ENCODE data around the gene FOXO6. TPM values are rescaled to one million over a fixed set of nuclear protein-coding genes. Genes with fewer than 3 reads are reported as not detected.

The FOXO6 gene
- total and polyA plus RNA-seq, 3 experiments from 2014 or later, result 0.11 TPM; not detected in 2

DNA sequence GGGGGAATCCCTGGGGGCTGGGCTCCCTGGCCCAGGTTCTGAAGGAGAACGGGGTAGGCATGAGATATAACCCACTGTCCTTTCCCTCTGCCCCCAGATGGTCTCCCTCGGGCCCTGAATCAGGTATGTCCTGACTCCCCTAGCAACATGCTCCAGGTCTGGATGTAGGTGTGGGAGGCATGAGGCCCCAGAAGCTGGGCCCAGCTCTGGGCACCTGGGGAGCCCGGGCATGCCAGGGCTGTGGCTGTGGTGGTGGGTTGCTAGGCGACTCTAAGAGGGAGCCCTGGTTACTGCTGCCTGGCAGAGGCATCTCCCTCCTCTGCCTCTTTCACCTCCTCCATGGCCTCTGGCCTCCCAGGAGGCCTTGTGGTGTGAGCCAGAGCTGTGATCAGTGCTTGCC, 16.2 kb downstream of the FOXO6 start:
- H3K27me3 ChIP-seq (ENCODE audit: insufficient read depth, low read length, poor library complexity, severe bottlenecking), result peaks cover 30% of the 10 kb centered on the region
- H3K36me3 Mint-ChIP-seq, result no peaks in the 10 kb centered on the region
- CTCF ChIA-PET, result no interaction called here

GRCh38 chr1:41378222-41378621, 17.0 kb downstream of the FOXO6 start:
- Histone ChIP-seq H3K36me3 (ENCODE audit: insufficient read depth, low read length) (no peaks in the 10 kb centered on the region), H3K4me3 (ENCODE audit: low read length) (no peak overlapping the region), H3K27me3 (ENCODE audit: insufficient read depth, low read length, poor library complexity, severe bottlenecking) (peaks cover 26% of the 10 kb centered on the region), H3K27ac (ENCODE audit: low read depth, low read length) (no peak overlapping the region), H3K9me3 (ENCODE audit: low read length) (no peaks in the 10 kb centered on the region), H3K4me1 (ENCODE audit: insufficient read depth, low read length) (no peaks in the 10 kb centered on the region)
- Mint-ChIP-seq H3K9me3 (no peaks in the 10 kb centered on the region), H3K36me3 (no peaks in the 10 kb centered on the region), H3K4me1 (peaks cover 5 to 19% (median 9%) of the 10 kb centered on the region in 3 donors), H3K27ac (peak overlapping the region in 1 of 8 donors; percentile 51), H3K4me3 (no peak overlapping the region), H3K27me3 (peaks cover 17 to 72% of the 10 kb centered on the region in 2 donors)
- ChIA-PET POLR2A (no interaction called here), CTCF (no interaction called here)
- no peak for DNase-seq

More for the DNA sequence above, 16.2 kb downstream of the FOXO6 start:
- POLR2A ChIA-PET, result no interaction called here
- H3K9me3 Mint-ChIP-seq, result no peaks in the 10 kb centered on the region
- H3K27ac Mint-ChIP-seq, result no peak overlapping the region
- Histone ChIP-seq H3K9me3 (ENCODE audit: low read length) (no peaks in the 10 kb centered on the region), H3K27ac (ENCODE audit: low read depth, low read length) (no peak overlapping the region), H3K4me3 (ENCODE audit: low read length) (no peak overlapping the region), H3K36me3 (ENCODE audit: insufficient read depth, low read length) (no peaks in the 10 kb centered on the region), H3K4me1 (ENCODE audit: insufficient read depth, low read length) (no peaks in the 10 kb centered on the region)
- H3K4me3 Mint-ChIP-seq, result peak overlapping the region in 1 of 7 donors; percentile 32
- peaks cover 0 to 15% (median 7%) of the 10 kb centered on the region in 3 donors for H3K4me1 Mint-ChIP-seq
- no peak for DNase-seq
- H3K27me3 Mint-ChIP-seq, result peaks cover 22 to 75% of the 10 kb centered on the region in 2 donors

DNA sequence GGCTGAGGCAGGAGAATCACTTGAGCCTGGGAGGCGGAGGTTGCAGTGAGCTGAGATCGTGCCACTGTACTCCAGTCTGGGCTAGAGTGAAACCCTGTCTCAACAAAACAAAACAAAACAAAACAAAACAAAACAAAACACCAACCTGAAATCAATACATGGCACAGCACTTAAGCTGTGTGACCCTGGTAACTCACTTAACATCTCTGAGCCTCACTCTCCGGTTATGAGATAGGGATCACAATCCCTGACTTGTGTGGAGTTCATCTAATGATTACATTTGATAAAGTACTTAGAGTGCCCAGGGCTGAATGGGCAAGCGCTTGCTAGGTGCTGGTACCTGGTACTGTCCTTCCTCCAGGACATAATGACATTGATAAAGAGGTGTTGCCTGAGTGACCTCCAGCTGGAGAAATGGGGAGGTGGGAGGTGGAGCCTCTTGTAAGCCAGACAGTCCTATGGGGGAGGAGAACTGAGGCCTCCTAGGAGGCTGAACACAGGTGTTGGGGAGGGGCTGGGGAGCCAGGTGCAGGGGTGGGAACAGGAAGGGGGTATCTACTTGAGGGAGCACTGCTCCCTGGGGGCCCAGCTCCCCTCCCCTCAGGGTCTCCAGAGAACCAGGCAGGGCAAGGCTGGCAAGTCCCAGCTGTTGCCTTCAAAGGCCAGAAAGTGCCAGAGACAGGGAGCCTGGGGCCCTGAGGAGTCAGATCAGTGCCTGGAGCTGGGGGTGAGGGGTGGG, 17.9 kb downstream of the FOXO6 start:
- POLR2A ChIA-PET, result no interaction called here
- CTCF ChIA-PET, result interaction anchor here (1.3 kb wide), 1 partner anchor 18 kb away, joined by 3 read pairs; the partner anchor contains the start of gene FOXO6
- no peaks in the 10 kb centered on the region for H3K36me3 ChIP-seq (ENCODE audit: insufficient read depth, low read length)
- peaks cover 34% of the 10 kb centered on the region for H3K27me3 ChIP-seq (ENCODE audit: insufficient read depth, low read length, poor library complexity, severe bottlenecking)
- no peak for DNase-seq
- Mint-ChIP-seq H3K4me1 (peaks cover 10 to 25% (median 13%) of the 10 kb centered on the region in 3 donors), H3K4me3 (peak overlapping the region in 3 of 7 donors; percentile 5 to 65 (median 15)), H3K27ac (peak overlapping the region in 1 of 8 donors; percentile 6), H3K36me3 (no peaks in the 10 kb centered on the region), H3K27me3 (peaks cover 25 to 72% of the 10 kb centered on the region in 2 donors), H3K9me3 (no peaks in the 10 kb centered on the region)
- no peaks in the 10 kb centered on the region for H3K4me1 ChIP-seq (ENCODE audit: insufficient read depth, low read length)
- no peaks in the 10 kb centered on the region for H3K9me3 ChIP-seq (ENCODE audit: low read length)
- no peak overlapping the region for H3K27ac ChIP-seq (ENCODE audit: low read depth, low read length)
- no peak overlapping the region for H3K4me3 ChIP-seq (ENCODE audit: low read length)

GRCh38 chr1:41379738-41380130, 18.5 kb downstream of the FOXO6 start:
- ChIA-PET CTCF (interaction anchor here (1.3 kb wide), 1 partner anchor 19 kb away, joined by 3 read pairs; the partner anchor contains the start of gene FOXO6), POLR2A (no interaction called here)
- Histone ChIP-seq H3K4me3 (ENCODE audit: low read length) (no peak overlapping the region), H3K4me1 (ENCODE audit: insufficient read depth, low read length) (no peaks in the 10 kb centered on the region), H3K9me3 (ENCODE audit: low read length) (no peaks in the 10 kb centered on the region), H3K27ac (ENCODE audit: low read depth, low read length) (no peak overlapping the region), H3K36me3 (ENCODE audit: insufficient read depth, low read length) (no peaks in the 10 kb centered on the region), H3K27me3 (ENCODE audit: insufficient read depth, low read length, poor library complexity, severe bottlenecking) (peaks cover 30% of the 10 kb centered on the region)
- no peak for DNase-seq
- no peaks in the 10 kb centered on the region for H3K36me3 Mint-ChIP-seq
- H3K9me3 Mint-ChIP-seq, result no peaks in the 10 kb centered on the region
- peak overlapping the region in 5 of 7 donors; percentile 26 to 70 (median 58) for H3K4me3 Mint-ChIP-seq
- H3K27ac Mint-ChIP-seq, result peak overlapping the region in 3 of 8 donors; percentile 2 to 22 (median 17)
- peaks cover 10 to 25% (median 13%) of the 10 kb centered on the region in 3 donors for H3K4me1 Mint-ChIP-seq
- H3K27me3 Mint-ChIP-seq, result peaks cover 31 to 72% of the 10 kb centered on the region in 2 donors

- H3K4me1 Mint-ChIP-seq, result peaks cover 10 to 25% (median 13%) of the 10 kb centered on the region in 3 donors
- H3K9me3 Mint-ChIP-seq, result no peaks in the 10 kb centered on the region
- CTCF ChIA-PET, result interaction anchor here (1.3 kb wide), 1 partner anchor 19 kb away, joined by 3 read pairs; the partner anchor contains the start of gene FOXO6
- no peaks in the 10 kb centered on the region for H3K36me3 ChIP-seq (ENCODE audit: insufficient read depth, low read length)
- DNase-seq, result no peak
- peak overlapping the region in 3 of 8 donors; percentile 2 to 82 (median 63) for H3K27ac Mint-ChIP-seq
- peak overlapping the region; percentile 26 to 73 (median 58) for H3K4me3 Mint-ChIP-seq
- H3K27me3 Mint-ChIP-seq, result peaks cover 35 to 74% of the 10 kb centered on the region in 2 donors
- H3K9me3 ChIP-seq (ENCODE audit: low read length), result no peaks in the 10 kb centered on the region
- peaks cover 28% of the 10 kb centered on the region for H3K27me3 ChIP-seq (ENCODE audit: insufficient read depth, low read length, poor library complexity, severe bottlenecking)
- no peaks in the 10 kb centered on the region for H3K36me3 Mint-ChIP-seq
- H3K27ac ChIP-seq (ENCODE audit: low read depth, low read length), result no peak overlapping the region
- no peaks in the 10 kb centered on the region for H3K4me1 ChIP-seq (ENCODE audit: insufficient read depth, low read length)
- POLR2A ChIA-PET, result no interaction called here
- H3K4me3 ChIP-seq (ENCODE audit: low read length), result no peak overlapping the region
These were observed 19.0 kb downstream of the FOXO6 start for GRCh38 chr1:41380195-41380594.

- Histone ChIP-seq H3K4me3 (ENCODE audit: low read length) (no peak overlapping the region), H3K27me3 (ENCODE audit: insufficient read depth, low read length, poor library complexity, severe bottlenecking) (peaks cover 28% of the 10 kb centered on the region)
- CTCF ChIA-PET, result no interaction called here
These were observed 19.9 kb downstream of the FOXO6 start for GRCh38 chr1:41380979-41381691.

DNA sequence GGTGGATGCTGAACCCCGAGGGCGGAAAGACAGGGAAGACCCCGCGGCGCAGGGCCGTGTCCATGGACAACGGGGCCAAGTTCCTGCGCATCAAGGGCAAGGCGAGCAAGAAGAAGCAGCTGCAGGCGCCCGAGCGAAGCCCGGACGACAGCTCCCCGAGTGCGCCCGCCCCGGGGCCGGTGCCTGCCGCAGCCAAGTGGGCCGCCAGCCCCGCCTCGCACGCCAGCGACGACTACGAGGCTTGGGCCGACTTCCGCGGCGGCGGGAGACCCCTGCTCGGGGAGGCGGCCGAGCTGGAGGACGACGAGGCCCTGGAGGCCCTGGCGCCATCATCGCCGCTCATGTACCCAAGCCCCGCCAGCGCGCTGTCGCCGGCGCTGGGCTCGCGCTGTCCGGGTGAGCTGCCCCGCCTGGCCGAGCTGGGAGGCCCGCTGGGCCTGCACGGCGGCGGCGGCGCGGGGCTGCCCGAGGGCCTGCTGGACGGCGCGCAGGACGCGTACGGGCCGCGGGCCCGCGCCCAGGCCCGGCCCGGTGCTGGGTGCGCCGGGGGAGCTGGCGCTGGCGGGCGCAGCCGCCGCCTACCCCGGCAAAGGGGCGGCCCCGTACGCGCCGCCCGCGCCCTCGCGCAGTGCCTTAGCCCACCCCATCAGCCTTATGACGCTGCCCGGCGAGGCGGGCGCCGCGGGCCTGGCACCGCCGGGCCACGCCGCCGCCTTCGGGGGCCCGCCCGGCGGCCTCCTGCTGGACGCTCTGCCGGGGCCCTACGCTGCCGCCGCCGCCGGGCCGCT, 20.7 kb downstream of the FOXO6 start:
- peaks cover 28% of the 10 kb centered on the region for H3K27me3 ChIP-seq (ENCODE audit: insufficient read depth, low read length, poor library complexity, severe bottlenecking)
- Mint-ChIP-seq H3K9me3 (no peaks in the 10 kb centered on the region), H3K36me3 (no peaks in the 10 kb centered on the region), H3K27ac (peak overlapping the region in 2 of 8 donors; percentile 59 to 66), H3K4me1 (peaks cover 10 to 25% (median 13%) of the 10 kb centered on the region in 3 donors), H3K4me3 (peak overlapping the region; percentile 79 to 93 (median 81)), H3K27me3 (peaks cover 40 to 74% of the 10 kb centered on the region in 2 donors)
- ChIA-PET POLR2A (interaction anchor here (0.5 to 1.3 kb wide), 2 partner anchors 14 to 20 kb away, joined by 3 read pairs; no protein-coding TSS in a partner anchor), CTCF (no interaction called here)
- H3K9me3 ChIP-seq (ENCODE audit: low read length), result no peaks in the 10 kb centered on the region
- no peak overlapping the region for H3K27ac ChIP-seq (ENCODE audit: low read depth, low read length)
- no peaks in the 10 kb centered on the region for H3K36me3 ChIP-seq (ENCODE audit: insufficient read depth, low read length)
- no peak overlapping the region for H3K4me3 ChIP-seq (ENCODE audit: low read length)
- no peaks in the 10 kb centered on the region for H3K4me1 ChIP-seq (ENCODE audit: insufficient read depth, low read length)
- peak in 4 of 5 donors; percentile 20 to 35 (median 28) for DNase-seq

More at GRCh38 chr1:41380979-41381691, 19.9 kb downstream of the FOXO6 start:
- Histone ChIP-seq H3K9me3 (ENCODE audit: low read length) (no peaks in the 10 kb centered on the region), H3K4me1 (ENCODE audit: insufficient read depth, low read length) (no peaks in the 10 kb centered on the region), H3K36me3 (ENCODE audit: insufficient read depth, low read length) (no peaks in the 10 kb centered on the region), H3K27ac (ENCODE audit: low read depth, low read length) (no peak overlapping the region)
- peaks cover 38 to 75% of the 10 kb centered on the region in 2 donors for H3K27me3 Mint-ChIP-seq
- no peaks in the 10 kb centered on the region for H3K36me3 Mint-ChIP-seq
- no peaks in the 10 kb centered on the region for H3K9me3 Mint-ChIP-seq
- peak overlapping the region; percentile 79 to 93 (median 81) for H3K4me3 Mint-ChIP-seq
- H3K4me1 Mint-ChIP-seq, result peaks cover 10 to 25% (median 13%) of the 10 kb centered on the region in 3 donors
- POLR2A ChIA-PET, result no interaction called here
- H3K27ac Mint-ChIP-seq, result peak overlapping the region in 3 of 8 donors; percentile 59 to 66 (median 62)
- DNase-seq, result no peak

Data from CD8-positive, alpha-beta memory T cell (primary cell).